ENCODE data around the gene TRDN. TPM values are rescaled to one million over a fixed set of nuclear protein-coding genes. Genes with fewer than 3 reads are reported as not detected.

The TRDN gene
- total and polyA plus RNA-seq, 2 experiments from 2014 or later = 0.10 to 0.48 TPM

- DNase-seq (ENCODE audit: low spot score) = no peak
- TF ChIP-seq EZH2 (IDR thresholded peaks at IDR 0.05; ENCODE audit: borderline replicate concordance) (no peak), CTCF (IDR thresholded peaks at IDR 0.05; ENCODE audit: poor library complexity) (no peak), EZH2phosphoT487 (IDR thresholded peaks at IDR 0.05; ENCODE audit: low read depth, severe bottlenecking, unreplicated experiment) (no peak)
- Histone ChIP-seq H3K27ac (no peak overlapping the region), H3K4me3 (no peak overlapping the region), H3K27me3 (no peaks in the 10 kb centered on the region), H3K79me2 (no peaks in the 10 kb centered on the region), H3K36me3 (replicated peaks; ENCODE audit: insufficient read depth, low read depth) (no peaks in the 10 kb centered on the region), H4K20me1 (ENCODE audit: insufficient read depth, poor library complexity, severe bottlenecking) (no peaks in the 10 kb centered on the region), H3K4me2 (no peak overlapping the region), H3K4me1 (ENCODE audit: insufficient read depth) (no peaks in the 10 kb centered on the region), H3K9me3 (ENCODE audit: low read depth) (no peaks in the 10 kb centered on the region), H3K9me2 (replicated peaks; ENCODE audit: insufficient read depth) (no peaks in the 10 kb centered on the region), H2AFZ (no peak overlapping the region)
- WGBS (ENCODE audit: low lambda C conversion rate, missing lambda C conversion rate) = 95% methylated on average over 1 of the region's 1 CpG
These were observed 40.0 kb upstream of the TRDN start for GRCh38 chr6:123676793-123677192.

GRCh38 chr6:123668965-123669591, 32.3 kb upstream of the TRDN start:
- Histone ChIP-seq H3K36me3 (replicated peaks; ENCODE audit: insufficient read depth, low read depth) (no peaks in the 10 kb centered on the region), H3K9me3 (ENCODE audit: low read depth) (no peaks in the 10 kb centered on the region), H2AFZ (no peak overlapping the region), H3K9me2 (replicated peaks; ENCODE audit: insufficient read depth) (no peaks in the 10 kb centered on the region), H3K27ac (no peak overlapping the region), H4K20me1 (ENCODE audit: insufficient read depth, poor library complexity, severe bottlenecking) (no peaks in the 10 kb centered on the region), H3K4me2 (no peak overlapping the region), H3K79me2 (no peaks in the 10 kb centered on the region), H3K4me1 (ENCODE audit: insufficient read depth) (no peaks in the 10 kb centered on the region), H3K4me3 (no peak overlapping the region), H3K27me3 (no peaks in the 10 kb centered on the region)
- 82% methylated on average over 3 of the region's 3 CpGs for WGBS (ENCODE audit: low lambda C conversion rate, missing lambda C conversion rate)
- TF ChIP-seq EZH2phosphoT487 (IDR thresholded peaks at IDR 0.05; ENCODE audit: low read depth, severe bottlenecking, unreplicated experiment) = no peak
- no peak for TF ChIP-seq CTCF (IDR thresholded peaks at IDR 0.05; ENCODE audit: poor library complexity)
- no peak for TF ChIP-seq EZH2 (IDR thresholded peaks at IDR 0.05; ENCODE audit: borderline replicate concordance)
- DNase-seq (ENCODE audit: low spot score) = no peak

GRCh38 chr6:123668063-123668462, 31.3 kb upstream of the TRDN start:
- H3K27ac ChIP-seq = no peak overlapping the region
- no peak overlapping the region for H3K4me2 ChIP-seq
- H4K20me1 ChIP-seq (ENCODE audit: insufficient read depth, poor library complexity, severe bottlenecking) = no peaks in the 10 kb centered on the region
- H3K4me3 ChIP-seq = no peak overlapping the region
- H3K27me3 ChIP-seq = no peaks in the 10 kb centered on the region
- H3K9me3 ChIP-seq (ENCODE audit: low read depth) = no peaks in the 10 kb centered on the region
- H3K9me2 ChIP-seq (replicated peaks; ENCODE audit: insufficient read depth) = no peaks in the 10 kb centered on the region
- no peak for TF ChIP-seq EZH2phosphoT487 (IDR thresholded peaks at IDR 0.05; ENCODE audit: low read depth, severe bottlenecking, unreplicated experiment)
- TF ChIP-seq CTCF (IDR thresholded peaks at IDR 0.05; ENCODE audit: poor library complexity) = no peak
- no peak for TF ChIP-seq EZH2 (IDR thresholded peaks at IDR 0.05; ENCODE audit: borderline replicate concordance)
- no peak overlapping the region for H2AFZ ChIP-seq
- H3K79me2 ChIP-seq = no peaks in the 10 kb centered on the region
- H3K36me3 ChIP-seq (replicated peaks; ENCODE audit: insufficient read depth, low read depth) = no peaks in the 10 kb centered on the region
- no peaks in the 10 kb centered on the region for H3K4me1 ChIP-seq (ENCODE audit: insufficient read depth)
- 91% methylated on average over 6 of the region's 6 CpGs for WGBS (ENCODE audit: low lambda C conversion rate, missing lambda C conversion rate)
- DNase-seq (ENCODE audit: low spot score) = no peak
